SU-DHL-6 (cell line): ENCODE results near the gene NPBWR2.

Source experiments
- CTCF ChIP-seq: fragments of 200-600 bp; sonication (generic); IDR thresholded peaks from one replicate; pipeline ENCODE4 v1.5.1; 2017; ENCODE audit warnings: antibody characterized with exemption, mild to moderate bottlenecking, low read length, moderate library complexity; ENCODE audit not compliant: insufficient read depth, poor library complexity, severe bottlenecking
- EZH2phosphoT487 ChIP-seq: fragments of 200-600 bp; sonication (generic), shearing (Covaris generic); conservative IDR thresholded peaks from 2 replicates; pipeline ENCODE4 v1.6.1; 2018; ENCODE audit warnings: mild to moderate bottlenecking, antibody characterized with exemption, low read length, moderate library complexity, mixed read lengths

GRCh38 chr20:64071341-64072332 is 35.7 kb downstream of the NPBWR2 start:
- TF ChIP-seq CTCF (no peak), EZH2phosphoT487 (no peak)
